ENCODE results near the gene XCL2.

Gene XCL2

GRCh38 chr1:168497376-168497950 lies 46.3 kb downstream of the XCL2 start:
- no peak for TF ChIP-seq CTCF (IDR thresholded peaks at IDR 0.05; ENCODE audit: extremely low read depth, insufficient read depth, missing control alignments)
- in situ Hi-C loops (cut with MboI; ENCODE audit: low pct_unique_long_range_greater_than_20kb, low sequenced_read_pairs, unreplicated experiment): no loop called here
- DNase-seq (ENCODE audit: low spot score): no peak

GRCh38 chr1:168491527-168492164 lies 52.2 kb downstream of the XCL2 start:
- no peak for DNase-seq (ENCODE audit: low spot score)
- in situ Hi-C loops (cut with MboI; ENCODE audit: low pct_unique_long_range_greater_than_20kb, low sequenced_read_pairs, unreplicated experiment): no loop called here
- no peak for TF ChIP-seq CTCF (IDR thresholded peaks at IDR 0.05; ENCODE audit: extremely low read depth, insufficient read depth, missing control alignments)

Measured in GM13977 (cell line).